CD4-positive, alpha-beta T cell treated with Interleukin-2 at 100 ng/mL for 4 hours (primary cell): ENCODE data around the gene ALX3.
"Not testable (repeated sequence)": the region's sequence is repeated elsewhere in the genome, so short reads cannot be mapped to it uniquely, and the experiment has no call there.

ENCODE experiments used
- DNase-seq: peaks from one replicate; pipeline ENCODE4 v3.0.0-alpha.2; 2020; ENCODE audit warnings: low spot score

ALX3 gene

DNA sequence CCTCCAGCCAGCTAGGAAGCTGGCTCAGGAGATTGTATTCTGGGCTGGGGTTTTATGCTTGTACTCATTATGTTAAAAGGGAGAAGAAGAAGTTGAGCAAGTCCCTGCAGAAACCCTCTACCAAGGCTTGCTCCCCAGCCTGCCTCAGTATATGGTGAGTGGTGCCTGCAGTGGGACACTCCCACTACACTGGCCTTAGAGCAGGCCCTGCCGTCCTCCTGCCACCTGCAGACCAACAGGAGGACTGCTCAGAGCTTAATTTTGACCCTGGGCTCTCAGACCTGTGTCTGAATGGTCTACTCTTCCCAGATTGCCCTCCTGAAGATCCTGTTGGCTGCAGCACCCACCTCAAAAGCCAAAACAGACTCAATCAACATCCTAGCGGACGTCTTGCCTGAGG lies 23.0 kb downstream of the ALX3 start:
- no peak for DNase-seq

DNA sequence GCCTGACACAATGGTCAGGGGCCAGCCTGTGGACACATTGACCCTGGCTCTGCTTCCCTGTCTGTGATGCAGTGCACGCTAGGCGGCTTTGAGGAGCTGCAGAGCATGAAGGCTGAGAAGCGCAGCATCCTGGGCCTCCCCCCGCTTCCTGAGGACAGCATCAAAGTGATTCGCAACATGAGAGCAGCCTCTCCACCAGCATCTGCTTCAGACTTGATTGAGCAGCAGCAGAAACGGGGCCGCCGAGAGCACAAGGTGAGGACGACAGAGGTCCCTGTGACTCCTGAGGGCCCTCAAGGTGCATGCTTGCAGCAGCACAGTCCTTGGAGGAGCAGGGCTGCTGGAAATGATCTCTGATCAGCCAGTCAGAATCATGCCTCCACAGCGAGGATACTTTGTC lies 27.5 kb downstream of the ALX3 start:
- DNase-seq = no peak

DNA sequence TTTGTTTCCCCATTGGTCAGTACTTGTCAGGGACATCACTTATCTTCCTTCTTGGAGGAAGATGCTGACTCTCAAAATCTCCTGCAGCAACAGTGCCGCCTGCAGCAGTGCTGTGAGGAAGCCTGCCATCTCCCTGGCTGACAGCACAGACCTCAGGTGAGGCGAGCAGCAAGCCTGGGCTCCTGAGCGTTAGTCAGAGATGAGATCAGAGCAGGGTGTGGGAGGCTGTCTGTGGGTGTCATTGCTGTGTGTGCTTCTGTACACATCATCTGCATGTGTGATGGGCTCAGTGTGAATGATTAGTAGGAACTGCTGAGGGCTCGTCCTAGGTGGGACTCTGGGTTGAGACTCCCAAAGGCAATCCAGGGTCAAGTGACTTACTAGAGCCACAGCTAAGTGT lies 29.9 kb downstream of the ALX3 start:
- no peak for DNase-seq

DNA sequence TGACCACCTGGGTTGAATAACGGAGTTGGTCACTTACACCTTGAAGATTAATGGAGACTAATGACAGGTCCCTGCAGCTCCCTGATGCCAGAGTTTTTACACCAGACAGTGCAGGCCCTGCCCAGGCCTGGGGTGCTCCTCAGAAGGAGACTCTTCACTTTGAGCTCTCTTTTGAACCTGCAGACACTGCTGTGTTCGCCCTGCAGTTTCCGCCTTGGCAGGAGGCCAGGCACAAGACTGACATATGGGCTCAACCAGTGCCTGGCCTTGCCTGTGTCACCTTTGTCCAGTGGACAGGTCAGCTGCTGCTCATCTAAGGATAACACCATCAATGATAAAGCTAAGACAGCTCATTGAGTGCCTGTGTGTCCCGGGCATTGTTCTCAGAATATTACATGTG lies 30.8 kb downstream of the ALX3 start:
- DNase-seq = no peak

DNA sequence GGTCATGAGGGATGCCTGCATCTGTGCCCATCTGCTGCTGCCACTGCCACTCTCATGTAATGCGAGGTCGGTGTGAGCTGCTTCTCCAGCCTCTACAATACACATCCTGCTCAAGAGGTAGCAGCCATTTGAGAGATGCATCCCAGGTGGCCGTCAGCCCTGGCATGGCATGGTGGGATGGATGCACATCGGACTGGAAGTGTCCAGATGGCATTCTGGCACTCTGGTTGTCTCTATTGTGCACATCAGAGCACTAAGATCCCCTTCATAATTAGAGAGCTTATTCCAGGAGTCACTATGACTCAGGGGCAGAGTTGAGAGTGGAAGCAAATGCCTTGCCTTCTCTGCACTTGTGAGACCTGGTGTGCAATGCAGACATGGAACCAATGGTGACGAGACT lies 32.2 kb downstream of the ALX3 start:
- no peak for DNase-seq

DNA sequence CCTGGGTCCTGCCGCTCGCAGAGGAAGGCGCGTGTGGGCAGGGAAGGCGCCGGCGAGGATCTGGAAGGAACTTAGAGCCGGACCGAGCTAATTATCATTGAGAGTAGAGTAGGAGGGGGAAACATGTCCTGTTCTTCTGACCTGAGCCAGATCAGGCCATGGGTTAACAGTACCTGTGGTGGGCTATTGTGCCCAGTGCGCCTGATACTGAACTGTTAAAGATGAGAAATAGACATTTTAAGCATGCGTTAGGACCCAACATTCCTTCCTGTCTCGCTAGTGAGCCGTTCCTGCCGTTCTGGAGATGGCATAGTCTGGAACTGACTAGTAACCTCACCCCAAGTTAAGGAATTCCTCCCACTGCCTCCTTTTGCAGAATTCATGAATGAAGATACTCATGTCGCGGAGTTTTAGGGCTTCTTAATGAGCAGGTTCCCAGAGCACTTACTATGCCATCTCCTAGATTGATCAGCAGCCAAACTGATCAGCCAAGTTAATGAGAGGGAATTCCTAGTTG lies 35.2 kb downstream of the ALX3 start:
- DNase-seq = no peak

DNA sequence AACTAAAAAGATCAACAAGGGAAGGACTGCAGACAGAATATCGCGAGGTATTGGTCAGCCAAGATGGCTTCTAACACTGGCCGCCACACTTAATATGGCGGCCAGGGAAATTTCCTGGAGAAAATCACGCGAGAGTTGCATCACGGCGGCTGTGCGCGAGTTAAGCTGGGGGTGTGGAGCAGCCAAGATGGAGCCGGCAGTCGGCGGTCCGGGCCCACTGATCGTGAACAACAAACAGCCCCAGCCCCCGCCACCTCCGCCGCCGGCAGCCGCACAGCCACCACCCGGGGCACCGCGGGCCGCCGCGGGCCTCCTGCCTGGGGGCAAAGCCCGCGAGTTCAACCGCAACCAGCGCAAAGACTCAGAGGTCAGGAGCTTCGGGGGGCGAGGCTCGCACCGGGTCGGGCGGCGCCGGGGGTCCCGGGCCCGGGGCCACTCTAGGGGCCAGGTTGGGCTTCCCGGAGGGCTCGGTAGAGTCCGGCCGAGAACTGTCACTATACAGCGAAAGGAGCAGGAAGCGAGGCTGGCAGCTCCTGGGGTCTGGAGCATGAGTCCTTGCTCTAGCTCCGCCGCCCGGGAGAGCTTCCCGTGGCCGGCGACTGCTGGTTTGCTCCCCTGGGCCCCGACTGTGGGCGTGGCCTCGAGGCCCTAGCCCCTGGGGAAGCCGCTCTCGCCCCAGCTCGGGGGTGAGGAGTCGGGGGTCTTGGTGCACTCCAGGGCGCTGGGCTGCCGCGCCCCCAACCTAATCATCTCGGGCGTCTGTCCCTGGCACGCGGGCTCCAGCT lies 35.8 kb downstream of the ALX3 start, which contains the start of gene STRIP1:
Gene STRIP1, plus strand, starts transcription at position 174 of the 785 bp plus-strand sequence. Its CDS starts 14 bp downstream, at position 188.
- DNase-seq = peak; percentile 97

DNA sequence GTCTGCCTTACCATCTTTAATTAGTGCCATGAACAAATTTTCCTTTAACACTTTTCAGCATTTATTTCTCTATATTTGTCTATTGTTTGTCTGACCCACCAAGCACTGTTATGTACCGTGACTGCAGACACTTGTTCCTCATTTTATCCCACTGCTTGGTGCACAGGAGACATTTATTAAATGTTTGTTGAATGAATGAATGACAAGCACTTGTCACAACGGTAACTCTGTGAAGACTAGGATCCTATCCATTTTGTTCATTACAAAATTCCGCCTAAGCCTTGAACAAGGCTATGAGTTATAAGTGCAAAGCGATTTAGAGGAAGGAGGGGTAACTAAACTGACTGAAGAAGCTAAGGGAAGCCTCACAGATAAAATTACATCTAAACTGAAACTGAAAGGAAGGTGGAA lies 36.4 kb downstream of the ALX3 start:
- no peak for DNase-seq

DNA sequence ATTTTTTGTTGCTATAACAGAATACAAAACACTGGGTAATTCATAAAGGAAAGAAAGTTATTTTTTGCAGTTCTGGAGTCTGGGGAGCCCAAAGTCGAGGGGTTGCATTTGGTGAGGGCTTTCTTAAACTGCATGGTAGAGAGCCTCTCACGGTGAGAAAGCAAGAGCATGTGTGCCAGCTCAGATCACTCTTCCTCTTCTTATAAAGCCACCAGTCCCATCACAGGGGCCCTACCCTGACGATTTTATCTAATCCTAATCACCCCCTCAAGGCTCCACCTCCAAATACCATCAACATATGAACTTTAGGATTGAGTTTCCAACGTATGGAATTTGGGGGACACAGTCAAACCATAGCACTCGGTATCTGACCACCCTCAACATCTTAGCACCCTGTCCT lies 37.1 kb downstream of the ALX3 start:
- DNase-seq = no peak

DNA sequence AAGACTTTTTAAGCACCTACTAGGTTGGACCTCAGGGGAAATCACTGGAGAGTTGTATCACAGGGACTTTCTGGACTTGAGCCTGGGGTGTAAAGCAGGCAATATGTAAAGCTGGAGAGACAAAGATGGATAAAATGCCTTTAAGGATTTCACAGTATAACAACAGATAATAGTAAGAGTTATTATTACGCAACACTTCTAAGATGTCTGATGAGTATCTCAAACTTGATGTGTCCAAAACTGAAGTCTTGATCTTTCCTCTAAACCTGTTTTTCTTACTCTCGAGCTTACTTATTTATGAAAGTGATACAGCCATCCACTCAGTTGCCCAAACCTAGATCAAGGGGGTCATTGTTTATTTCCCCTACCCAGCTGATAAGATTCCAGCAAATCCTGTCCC lies 38.1 kb downstream of the ALX3 start:
- DNase-seq = no peak

DNA sequence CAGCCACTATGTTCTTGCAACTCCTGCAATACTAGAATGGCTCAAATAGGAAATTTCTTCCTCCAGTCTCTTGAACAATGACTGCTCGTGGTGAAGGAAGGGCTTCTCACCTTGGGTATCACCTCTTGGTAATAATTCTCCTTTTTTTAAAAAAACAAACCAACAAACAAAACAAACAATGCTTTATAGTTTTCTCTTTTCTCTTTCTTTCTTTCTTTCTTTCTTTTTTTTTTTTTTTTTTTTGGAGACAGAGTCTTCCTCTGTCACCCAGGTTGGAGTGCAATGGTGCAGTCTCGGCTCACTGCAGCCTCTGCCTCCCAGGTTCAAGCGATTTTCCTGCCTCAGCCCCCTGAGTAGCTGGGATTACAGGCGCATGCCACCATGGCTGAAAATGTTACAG lies 39.8 kb downstream of the ALX3 start:
- not testable (repeated sequence) for DNase-seq

DNA sequence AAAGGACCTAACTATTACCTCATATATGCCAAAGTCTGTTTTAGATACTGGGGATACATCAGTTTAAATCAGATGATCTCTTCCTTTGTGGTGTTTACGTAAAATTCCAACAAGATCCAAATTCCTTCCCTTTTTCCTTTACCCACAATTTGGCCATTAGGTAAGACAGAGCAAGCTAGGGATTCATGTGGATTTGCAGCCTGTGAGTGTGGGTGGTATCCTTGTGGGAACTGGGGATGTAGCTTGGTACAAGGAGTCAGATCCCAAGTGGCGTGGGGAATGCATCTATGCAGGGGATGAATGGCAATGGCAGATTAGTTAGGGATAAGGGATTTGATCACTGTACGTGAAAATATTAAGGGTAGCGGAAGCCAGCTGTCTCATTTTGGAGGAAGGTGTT lies 45.9 kb downstream of the ALX3 start:
- DNase-seq = no peak

DNA sequence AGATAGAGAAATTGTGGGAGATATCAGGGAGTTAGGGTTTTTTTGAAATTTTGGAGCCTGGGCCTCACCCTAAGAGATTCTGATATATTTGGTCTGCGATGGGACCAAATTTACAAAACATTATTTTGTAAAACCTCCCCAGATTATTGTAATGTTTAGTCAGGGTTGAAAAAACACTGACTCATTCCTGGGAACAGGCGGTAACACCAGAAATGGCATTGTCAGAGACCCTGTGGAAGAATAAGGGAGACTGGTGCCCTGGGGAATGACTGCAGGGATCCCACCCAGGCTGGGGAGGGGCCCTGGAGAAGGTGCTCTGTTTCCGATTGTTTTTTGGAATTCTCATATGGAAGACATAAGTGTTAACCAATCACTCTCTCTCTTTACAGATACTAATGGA lies 49.2 kb downstream of the ALX3 start:
- DNase-seq = no peak

DNA sequence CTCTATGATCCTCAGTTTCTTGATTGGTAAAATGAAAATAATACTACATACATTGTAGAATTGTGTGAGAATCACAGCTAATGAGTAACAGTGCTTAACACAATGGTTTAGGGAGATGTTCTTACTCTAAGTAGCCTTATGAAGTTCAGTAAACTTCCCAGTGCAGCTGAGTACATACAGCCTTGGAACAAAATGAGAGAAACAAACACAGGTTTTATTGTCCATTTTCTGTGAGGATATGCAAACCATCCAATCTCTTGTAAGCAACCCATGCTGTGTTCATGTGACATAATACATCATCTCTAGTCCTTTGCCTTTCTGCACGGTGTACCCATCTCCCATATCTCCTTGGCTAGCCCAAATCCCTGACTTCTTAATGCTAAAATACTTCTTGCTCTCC lies 50.7 kb downstream of the ALX3 start:
- DNase-seq = no peak

DNA sequence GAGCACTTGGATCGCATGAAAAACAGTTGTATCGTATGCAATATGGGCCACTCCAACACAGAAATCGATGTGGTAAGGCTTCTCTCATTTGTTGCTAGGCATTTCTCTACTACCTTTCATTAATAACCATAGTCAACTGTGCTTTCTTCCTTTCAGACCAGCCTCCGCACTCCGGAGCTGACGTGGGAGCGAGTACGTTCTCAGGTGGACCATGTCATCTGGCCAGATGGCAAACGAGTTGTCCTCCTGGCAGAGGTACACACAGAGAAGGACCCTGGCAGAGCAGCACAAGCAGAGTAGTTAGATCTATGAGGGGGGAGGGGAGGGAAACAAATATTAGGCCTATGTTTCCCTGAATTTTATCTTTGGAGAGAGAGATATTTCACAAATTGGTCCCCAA lies 52.1 kb downstream of the ALX3 start:
- no peak for DNase-seq

DNA sequence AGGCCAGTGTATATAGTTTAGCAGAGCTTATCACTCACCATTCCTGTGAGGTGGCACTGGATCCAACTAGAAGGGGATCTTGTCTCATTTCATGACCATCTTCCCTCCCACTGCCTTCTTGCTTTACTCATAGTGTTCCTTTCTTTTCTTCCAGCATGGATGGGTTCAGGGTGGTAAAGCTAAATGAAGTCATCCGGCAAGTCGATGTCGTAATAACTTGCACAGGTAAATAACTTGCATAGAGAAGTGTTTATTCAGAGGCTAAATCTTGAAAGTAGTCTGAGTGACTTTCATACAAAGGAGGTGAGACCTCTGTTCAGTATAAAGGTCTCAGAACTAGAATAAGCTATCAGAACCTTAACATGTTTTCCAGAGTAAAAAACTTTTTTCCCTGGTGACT lies 52.7 kb downstream of the ALX3 start:
- DNase-seq = no peak

DNA sequence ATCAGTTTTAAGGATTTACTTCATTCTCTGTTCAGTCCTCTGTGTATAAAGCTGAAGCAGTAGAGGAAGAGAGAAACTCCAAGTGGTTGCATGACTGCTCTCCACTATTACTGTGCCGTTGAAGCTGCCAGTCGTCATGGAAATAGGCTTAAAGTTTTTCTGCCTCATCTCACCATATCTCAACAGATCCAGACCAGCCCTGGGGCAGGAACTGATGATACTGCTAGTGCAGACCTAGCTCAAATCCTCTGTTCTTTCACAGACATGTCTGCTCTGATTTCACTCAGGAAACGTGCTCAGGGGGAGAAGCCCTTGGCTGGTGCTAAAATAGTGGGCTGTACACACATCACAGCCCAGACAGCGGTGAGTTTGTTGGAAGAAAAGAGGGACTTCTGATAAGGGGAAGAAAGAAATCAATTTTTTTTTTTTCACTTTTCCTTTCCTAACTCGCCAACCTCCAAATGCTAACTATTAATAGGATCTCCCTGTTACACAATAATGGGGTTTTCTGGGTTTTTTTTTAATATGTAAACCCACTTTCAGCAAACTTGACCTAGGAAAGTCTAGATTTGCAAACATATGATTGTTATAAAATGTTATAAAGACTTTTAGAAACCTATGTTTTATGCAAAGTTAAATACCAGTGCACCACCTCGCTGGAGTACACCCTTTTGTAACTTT lies 58.2 kb downstream of the ALX3 start:
- DNase-seq = no peak

DNA sequence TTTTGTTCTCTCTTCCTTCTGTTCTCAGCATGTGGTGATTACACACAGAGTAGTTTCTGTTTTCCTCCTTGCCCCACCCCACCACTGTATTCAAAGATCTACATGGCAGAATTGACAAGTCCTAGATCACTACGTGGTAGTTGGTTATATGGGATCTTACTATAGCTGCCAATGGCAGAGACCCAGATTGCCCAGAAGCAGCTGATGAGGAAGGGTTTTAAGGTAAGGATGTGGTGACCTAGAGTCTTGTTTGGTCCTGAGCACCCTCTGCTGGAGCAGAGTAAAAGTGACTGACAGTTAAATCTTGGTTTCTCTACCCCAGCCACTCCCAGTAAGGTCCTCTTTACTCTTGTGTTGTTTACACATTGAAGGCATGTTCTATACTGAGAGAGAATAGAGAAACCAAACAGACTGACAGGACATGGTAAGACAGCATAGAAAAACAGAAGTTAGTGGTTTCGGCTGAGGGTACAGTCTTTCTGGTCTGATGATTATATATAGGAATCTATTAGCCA lies 58.9 kb downstream of the ALX3 start:
- peak; percentile 47 for DNase-seq
